ENCODE measurements around the gene KCNIP3.

The KCNIP3 gene

DNA sequence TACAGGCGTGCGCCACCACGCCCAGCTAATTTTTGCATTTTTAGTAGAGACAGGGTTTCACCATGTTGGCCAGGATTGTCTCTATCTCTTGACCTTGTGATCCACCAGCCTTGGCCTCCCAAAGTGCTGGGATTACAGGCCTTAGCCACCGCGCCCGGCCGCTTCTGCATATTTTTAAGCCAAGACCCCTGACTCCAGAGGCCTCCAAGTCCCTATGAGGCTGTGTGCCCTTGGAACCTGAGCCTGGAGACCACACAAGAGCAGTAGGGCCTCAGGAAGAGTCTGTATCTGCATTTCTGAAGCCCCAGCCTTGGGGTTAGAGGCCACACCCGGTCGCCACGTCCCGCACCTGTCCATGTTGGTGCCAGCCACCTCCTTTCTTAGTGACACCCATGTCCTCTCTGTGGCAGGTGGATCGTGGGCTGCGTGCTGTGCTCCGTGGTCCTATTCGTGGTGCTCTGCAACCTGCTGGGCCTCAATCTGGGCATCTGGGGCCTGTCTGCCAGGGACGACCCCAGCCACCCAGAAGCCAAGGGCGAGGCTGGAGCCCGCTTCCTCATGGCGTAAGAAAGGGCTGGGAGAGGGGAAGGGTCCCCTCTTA, 17.6 kb upstream of the KCNIP3 start:
- H3K27ac ChIP-seq = no peak overlapping the region
- TF ChIP-seq ZFX (IDR thresholded peaks at IDR 0.05) = no peak
- TF ChIP-seq, protein P1, sequence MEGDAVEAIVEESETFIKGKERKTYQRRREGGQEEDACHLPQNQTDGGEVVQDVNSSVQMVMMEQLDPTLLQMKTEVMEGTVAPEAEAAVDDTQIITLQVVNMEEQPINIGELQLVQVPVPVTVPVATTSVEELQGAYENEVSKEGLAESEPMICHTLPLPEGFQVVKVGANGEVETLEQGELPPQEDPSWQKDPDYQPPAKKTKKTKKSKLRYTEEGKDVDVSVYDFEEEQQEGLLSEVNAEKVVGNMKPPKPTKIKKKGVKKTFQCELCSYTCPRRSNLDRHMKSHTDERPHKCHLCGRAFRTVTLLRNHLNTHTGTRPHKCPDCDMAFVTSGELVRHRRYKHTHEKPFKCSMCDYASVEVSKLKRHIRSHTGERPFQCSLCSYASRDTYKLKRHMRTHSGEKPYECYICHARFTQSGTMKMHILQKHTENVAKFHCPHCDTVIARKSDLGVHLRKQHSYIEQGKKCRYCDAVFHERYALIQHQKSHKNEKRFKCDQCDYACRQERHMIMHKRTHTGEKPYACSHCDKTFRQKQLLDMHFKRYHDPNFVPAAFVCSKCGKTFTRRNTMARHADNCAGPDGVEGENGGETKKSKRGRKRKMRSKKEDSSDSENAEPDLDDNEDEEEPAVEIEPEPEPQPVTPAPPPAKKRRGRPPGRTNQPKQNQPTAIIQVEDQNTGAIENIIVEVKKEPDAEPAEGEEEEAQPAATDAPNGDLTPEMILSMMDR (conservative IDR thresholded peaks at IDR 0.05) = no peak

GRCh38 chr2:95281071-95281470, 16.1 kb upstream of the KCNIP3 start:
- H3K27ac ChIP-seq = no peak overlapping the region
- no peak for TF ChIP-seq ZFX (IDR thresholded peaks at IDR 0.05)
- TF ChIP-seq, protein P1 (conservative IDR thresholded peaks at IDR 0.05) = no peak

- H3K27ac ChIP-seq = no peak overlapping the region
Observed at GRCh38 chr2:95281786-95282185, 15.4 kb upstream of the KCNIP3 start.

GRCh38 chr2:95282458-95282857, 14.7 kb upstream of the KCNIP3 start:
- no peak overlapping the region for H3K27ac ChIP-seq
- TF ChIP-seq, protein P1 (conservative IDR thresholded peaks at IDR 0.05) = no peak
- TF ChIP-seq ZFX (IDR thresholded peaks at IDR 0.05) = no peak

More at GRCh38 chr2:95281786-95282185, 15.4 kb upstream of the KCNIP3 start:
- TF ChIP-seq, protein P1 (conservative IDR thresholded peaks at IDR 0.05) = no peak
- no peak for TF ChIP-seq ZFX (IDR thresholded peaks at IDR 0.05)

DNA sequence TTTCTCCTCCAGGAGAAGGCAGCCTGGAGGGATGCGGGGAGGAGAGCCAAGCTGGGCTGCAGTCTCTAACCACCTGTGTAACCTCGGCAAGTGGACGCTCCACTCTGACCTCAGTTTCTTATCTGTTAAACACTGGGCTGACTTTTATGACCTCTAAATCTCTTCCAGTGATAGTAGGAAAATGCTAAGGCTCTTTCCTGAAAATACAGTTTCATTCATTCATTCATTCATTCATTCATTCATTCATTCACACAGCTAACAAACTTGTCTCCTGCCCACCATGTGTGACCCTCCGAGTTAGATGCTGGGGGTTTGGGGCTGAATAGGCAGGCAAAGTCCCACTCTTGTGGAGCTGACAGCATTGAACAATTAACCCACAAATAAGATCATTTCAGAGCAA, 13.6 kb upstream of the KCNIP3 start:
- TF ChIP-seq, protein P1 (conservative IDR thresholded peaks at IDR 0.05) = no peak
- no peak for TF ChIP-seq ZFX (IDR thresholded peaks at IDR 0.05)
- no peak overlapping the region for H3K27ac ChIP-seq

DNA sequence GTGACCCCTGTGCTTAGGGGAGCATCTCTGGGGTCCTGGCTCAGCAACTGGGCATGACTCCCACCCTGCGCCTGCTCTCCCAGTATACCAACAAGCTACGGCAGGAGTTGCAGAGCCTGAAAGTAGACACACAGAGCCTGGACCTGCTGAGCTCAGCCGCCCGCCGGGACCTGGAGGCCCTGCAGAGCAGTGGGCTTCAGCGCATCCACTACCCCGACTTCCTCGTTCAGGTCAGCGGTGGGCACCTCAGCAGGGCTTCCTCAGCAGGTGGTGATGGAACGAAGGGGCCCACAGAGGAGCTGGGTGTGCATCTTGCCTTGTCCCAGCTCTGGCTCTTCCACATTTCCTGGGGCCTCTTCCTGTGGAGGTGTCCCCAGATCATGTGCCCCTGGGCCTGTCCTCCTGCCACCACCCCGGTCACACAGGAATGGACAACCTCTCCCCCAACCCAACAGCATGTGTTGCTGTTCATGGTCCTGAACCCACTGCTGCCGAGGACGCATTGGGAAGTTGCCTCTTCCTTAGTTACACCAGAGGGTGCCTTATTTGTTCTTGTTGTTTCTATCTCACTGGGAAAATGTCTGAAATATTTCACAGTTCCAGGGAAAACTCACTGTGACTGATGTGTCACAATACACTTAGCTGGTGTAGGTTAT, 12.1 kb upstream of the KCNIP3 start:
- no peak overlapping the region for H3K27ac ChIP-seq
- TF ChIP-seq, protein P1 (conservative IDR thresholded peaks at IDR 0.05) = no peak
- TF ChIP-seq ZFX (IDR thresholded peaks at IDR 0.05) = no peak

- no peak overlapping the region for H3K27ac ChIP-seq
- TF ChIP-seq, protein P1 (conservative IDR thresholded peaks at IDR 0.05) = no peak
- TF ChIP-seq ZFX (IDR thresholded peaks at IDR 0.05) = no peak
Observed at GRCh38 chr2:95285542-95285932, 11.6 kb upstream of the KCNIP3 start.

Measured in C4-2B (cell line).